A549 (cell line): ENCODE measurements around the gene ELL. TPM values are rescaled to one million over a fixed set of nuclear protein-coding genes. Genes with fewer than 3 reads are reported as not detected.

Experiments
- ATAC-seq, 2 experiments: fragments of 200-7000 bp in 1 of 2; fragments of >200 bp in 1 of 2; cut with Nextera tagmentation in 1 of 2; cut with Tn5 transposase in 1 of 2; 3 replicates each; pipeline versions ENCODE4 v1.8.0 to v1.9.1; 2018 to 2020; ENCODE audit warnings: mild to moderate bottlenecking in 1 of 2, moderate library complexity in 1 of 2
- CTCF ChIA-PET: fragments of 300-600 bp; sonication (Branson Sonifier 250); formaldehyde crosslinking; extraction: SDS; loops from one replicate; lab custom pipeline; 2021; ENCODE audit warnings: antibody characterized with exemption, inconsistent platforms; lab: Yijun Ruan, JAX
- POLR2A ChIA-PET: fragments of 350-600 bp; formaldehyde crosslinking; extraction: SDS; loops from one replicate; lab custom pipeline; 2021; ENCODE audit warnings: antibody characterized with exemption, inconsistent platforms; lab: Yijun Ruan, JAX
- DNase-seq, 2 experiments: peaks; one replicate each; pipeline versions ENCODE4 v3.0.0 to v3.0.0-alpha.2; 2011 to 2016; ENCODE audit warnings: low read depth in 1 of 2, low spot score in 1 of 2
- FAIRE-seq: peaks from 2 replicates; lab custom pipeline; 2011; peaks lifted over from hg19 to GRCh38; lab: Jason Lieb, UNC
- H3K27ac ChIP-seq, 2 experiments: fragments of >200 bp; sonication (Bioruptor Twin); formaldehyde crosslinking; 3 replicates each; pipeline ENCODE4 v1.5.1; 2016 to 2017
- H3K4me1 ChIP-seq: fragments of >200 bp; sonication (Bioruptor Twin); formaldehyde crosslinking; 3 replicates; pipeline ENCODE4 v1.6.1; 2016
- H3K4me2 ChIP-seq: fragments of >200 bp; sonication (Bioruptor Twin); formaldehyde crosslinking; 3 replicates; pipeline ENCODE4 v1.6.1; 2016
- H3K4me3 ChIP-seq: fragments of >200 bp; sonication (Bioruptor Twin); formaldehyde crosslinking; 3 replicates; pipeline ENCODE4 v1.5.1; 2016
- H3K9me3 ChIP-seq: fragments of >200 bp; sonication (Bioruptor Twin); formaldehyde crosslinking; 3 replicates; pipeline ENCODE4 v1.6.1; 2016
- CBX2 ChIP-seq: fragments of 200-600 bp; sonication (generic); IDR thresholded peaks from 2 replicates; pipeline ENCODE4 v1.6.1; 2016; ENCODE audit warnings: low read depth, mild to moderate bottlenecking, borderline replicate concordance
- CHD2 ChIP-seq: fragments of 150-350 bp; IDR thresholded peaks from 2 replicates; pipeline ENCODE4 v1.6.1; 2014; ENCODE audit warnings: low read length; ENCODE audit not compliant: partially characterized antibody
- FOSB ChIP-seq: fragments of 250-450 bp; sonication (Bioruptor Pico); IDR thresholded peaks from 2 replicates; pipeline ENCODE4 v1.5.0; 2020; ENCODE audit warnings: mild to moderate bottlenecking, moderate library complexity
- HEYL ChIP-seq: fragments of 250-450 bp; sonication (Bioruptor Pico); IDR thresholded peaks from 2 replicates; pipeline ENCODE4 v1.8.0; 2021; ENCODE audit warnings: mild to moderate bottlenecking, moderate library complexity
- HOXB13 ChIP-seq: fragments of 250-450 bp; sonication (Bioruptor Pico); IDR thresholded peaks from 2 replicates; pipeline ENCODE4 v1.5.0; 2020; ENCODE audit warnings: low read depth, mild to moderate bottlenecking, moderate library complexity
- KDM1A ChIP-seq: fragments of 200-600 bp; sonication (generic); IDR thresholded peaks from 2 replicates; pipeline ENCODE4 v1.6.1; 2016; ENCODE audit warnings: low read depth, mild to moderate bottlenecking
- MAFK ChIP-seq: fragments of 450-650 bp; IDR thresholded peaks from 2 replicates; pipeline ENCODE4 v1.6.1; 2014; ENCODE audit not compliant: partially characterized antibody
- MYC ChIP-seq: IDR thresholded peaks from 2 replicates; pipeline ENCODE4 v1.6.1; 2012; ENCODE audit warnings: mild to moderate bottlenecking, inconsistent platforms, low read length, improper control_type of control experiment, borderline replicate concordance
- NPAS2 ChIP-seq: fragments of 250-450 bp; sonication (Bioruptor Pico); IDR thresholded peaks from 2 replicates; pipeline ENCODE4 v1.8.0; 2022; ENCODE audit warnings: mild to moderate bottlenecking, moderate library complexity, borderline replicate concordance
- NR3C1 ChIP-seq: fragments of >200 bp; sonication (Bioruptor Twin); formaldehyde crosslinking; IDR thresholded peaks from 3 replicates; pipeline ENCODE4 v1.6.1; 2017
- PHF8 ChIP-seq: fragments of 200-600 bp; sonication (generic); IDR thresholded peaks from 2 replicates; pipeline ENCODE4 v1.6.1; 2016; ENCODE audit warnings: low read depth, mild to moderate bottlenecking, antibody characterized with exemption, moderate library complexity, borderline replicate concordance
- RCOR1 ChIP-seq: fragments of 150-350 bp; IDR thresholded peaks from 2 replicates; pipeline ENCODE4 v1.6.1; 2014; ENCODE audit warnings: antibody characterized with exemption, low read length, low read depth
- RFX5 ChIP-seq: fragments of 450-650 bp; IDR thresholded peaks from 2 replicates; pipeline ENCODE4 v1.7.1; 2014; ENCODE audit warnings: antibody characterized with exemption, mild to moderate bottlenecking, moderate library complexity
- RNF2 ChIP-seq: fragments of 200-600 bp; sonication (generic); IDR thresholded peaks from 2 replicates; pipeline ENCODE4 v1.6.1; 2016; ENCODE audit warnings: low read depth, mild to moderate bottlenecking, antibody characterized with exemption, moderate library complexity, borderline replicate concordance
- TFCP2L1 ChIP-seq: fragments of 250-450 bp; sonication (Bioruptor Pico); IDR thresholded peaks from 2 replicates; pipeline ENCODE4 v1.5.0; 2021; ENCODE audit warnings: mild to moderate bottlenecking
- WGBS: methylation state at CpG from one replicate; pipeline ENCODE4 v1.1.6; 2017; ENCODE audit errors: missing lambda C conversion rate; 5-methylcytosine and 5-hydroxymethylcytosine counted together
- polyA plus RNA-seq, 4 experiments: library from polyadenylated mRNA; depleted of rRNA in 3 of 4; stranded (reverse); fragments of >200 nt; fragmentation: RNase III in 1 of 4; extraction: RNeasy Plus Mini Kit Qiagen cat#74134 plus additional on column Dnase treatment in 1 of 4; gene quantifications; 2 replicates in 3 of 4; 3 replicates in 1 of 4; pipeline ENCODE4 v1.2.3, GENCODE V29; 2011 to 2017
- TF ChIP-seq, protein P1 (sequence below): fragments of 250-450 bp; sonication (Bioruptor Pico); IDR thresholded peaks from 2 replicates; pipeline ENCODE4 v1.5.0; 2021; ENCODE audit warnings: mild to moderate bottlenecking, moderate library complexity, borderline replicate concordance
- TF ChIP-seq, protein P2 (sequence below): fragments of 450-650 bp; IDR thresholded peaks from 2 replicates; pipeline ENCODE4 v1.6.1; 2014; ENCODE audit warnings: antibody characterized with exemption
- TF ChIP-seq, protein P3 (sequence below): IDR thresholded peaks from 2 replicates; pipeline ENCODE4 v1.6.1; 2012
- TF ChIP-seq, protein P4 (sequence below): fragments of 200-600 bp; sonication (generic); IDR thresholded peaks from 2 replicates; pipeline ENCODE4 v1.6.1; 2016; ENCODE audit warnings: antibody characterized with exemption, mild to moderate bottlenecking, moderate library complexity

The ELL gene
- polyA plus RNA-seq, 2 of the 4 experiments (the other 2 are of a cell fraction), result 1.6 to 3.6 TPM

DNA sequence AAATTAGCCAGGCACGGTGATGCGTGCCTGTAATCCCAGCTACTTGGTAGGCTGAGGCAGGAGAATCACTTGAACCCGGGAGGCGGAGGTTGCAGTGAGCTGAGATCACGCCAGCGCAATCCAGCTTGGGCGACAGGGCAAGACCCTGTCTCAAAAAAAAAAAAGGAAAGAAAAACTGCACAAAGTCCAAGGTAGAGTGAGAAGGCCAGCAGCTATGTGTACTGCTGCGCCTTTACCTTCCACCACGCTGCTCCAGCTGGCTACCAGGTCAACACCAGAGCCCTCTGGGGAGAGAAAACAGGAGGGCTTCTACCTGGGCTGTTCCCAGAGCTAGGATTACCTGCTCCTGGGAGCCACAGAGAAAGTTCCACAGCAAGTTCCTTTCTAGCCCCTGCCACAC is 3.2 kb downstream of the ELL start (continued):
- TF ChIP-seq, protein P1, sequence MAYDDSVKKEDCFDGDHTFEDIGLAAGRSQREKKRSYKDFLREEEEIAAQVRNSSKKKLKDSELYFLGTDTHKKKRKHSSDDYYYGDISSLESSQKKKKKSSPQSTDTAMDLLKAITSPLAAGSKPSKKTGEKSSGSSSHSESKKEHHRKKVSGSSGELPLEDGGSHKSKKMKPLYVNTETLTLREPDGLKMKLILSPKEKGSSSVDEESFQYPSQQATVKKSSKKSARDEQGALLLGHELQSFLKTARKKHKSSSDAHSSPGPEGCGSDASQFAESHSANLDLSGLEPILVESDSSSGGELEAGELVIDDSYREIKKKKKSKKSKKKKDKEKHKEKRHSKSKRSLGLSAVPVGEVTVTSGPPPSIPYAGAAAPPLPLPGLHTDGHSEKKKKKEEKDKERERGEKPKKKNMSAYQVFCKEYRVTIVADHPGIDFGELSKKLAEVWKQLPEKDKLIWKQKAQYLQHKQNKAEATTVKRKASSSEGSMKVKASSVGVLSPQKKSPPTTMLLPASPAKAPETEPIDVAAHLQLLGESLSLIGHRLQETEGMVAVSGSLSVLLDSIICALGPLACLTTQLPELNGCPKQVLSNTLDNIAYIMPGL, result no peak
- TF ChIP-seq NPAS2 (CRISPR knock-in tag) (no peak), HOXB13 (no peak), CBX2 (no peak), FOSB (CRISPR knock-in tag) (no peak)
- TF ChIP-seq, all 56 proteins: peak for 0

DNA sequence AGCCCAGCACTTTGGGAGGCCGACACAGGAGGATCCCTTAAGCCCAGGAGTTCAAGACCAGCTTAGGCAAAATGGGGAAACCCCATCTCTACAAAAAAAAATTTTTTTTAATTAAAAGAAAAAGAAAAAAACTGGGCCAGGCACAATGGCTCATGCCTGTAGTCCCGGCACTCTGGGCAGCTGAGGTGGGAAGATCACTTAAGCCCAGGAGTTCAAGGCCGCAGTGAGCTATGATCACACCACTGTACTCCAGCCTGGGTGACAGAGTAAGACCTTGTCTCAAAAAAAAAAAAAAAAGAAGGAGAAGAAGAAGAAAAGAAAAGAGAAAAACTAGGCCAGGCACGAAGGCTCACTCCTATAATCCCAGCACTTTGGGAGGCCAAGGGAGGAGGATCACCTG is 4.3 kb downstream of the ELL start:
- Histone ChIP-seq H3K4me2 (no peak overlapping the region), H3K9me3 (no peaks in the 10 kb centered on the region), H3K27ac (no peak overlapping the region), H3K4me1 (peaks cover 27% of the 10 kb centered on the region), H3K4me3 (no peak overlapping the region)
- no peak for ATAC-seq
- ChIA-PET CTCF (interaction anchor here (1.2 to 3.3 kb wide), 4 partner anchors 29 to 71 kb away, joined by 4 to 19 read pairs (median 14); partner anchors contain the start of gene REX1BD), POLR2A (no interaction called here)
- no peak for DNase-seq
- no peak for TF ChIP-seq RNF2
- TF ChIP-seq, protein P2, sequence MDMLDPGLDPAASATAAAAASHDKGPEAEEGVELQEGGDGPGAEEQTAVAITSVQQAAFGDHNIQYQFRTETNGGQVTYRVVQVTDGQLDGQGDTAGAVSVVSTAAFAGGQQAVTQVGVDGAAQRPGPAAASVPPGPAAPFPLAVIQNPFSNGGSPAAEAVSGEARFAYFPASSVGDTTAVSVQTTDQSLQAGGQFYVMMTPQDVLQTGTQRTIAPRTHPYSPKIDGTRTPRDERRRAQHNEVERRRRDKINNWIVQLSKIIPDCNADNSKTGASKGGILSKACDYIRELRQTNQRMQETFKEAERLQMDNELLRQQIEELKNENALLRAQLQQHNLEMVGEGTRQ, result no peak
- TF ChIP-seq HOXB13, result no peak
- no peak for TF ChIP-seq NR3C1
- no peak for TF ChIP-seq CHD2
- TF ChIP-seq MAFK, result no peak
- no peak for TF ChIP-seq TFCP2L1 (CRISPR knock-in tag)
- TF ChIP-seq KDM1A, result no peak
- TF ChIP-seq MYC, result no peak
- TF ChIP-seq, protein P1, result no peak
- TF ChIP-seq, protein P3, sequence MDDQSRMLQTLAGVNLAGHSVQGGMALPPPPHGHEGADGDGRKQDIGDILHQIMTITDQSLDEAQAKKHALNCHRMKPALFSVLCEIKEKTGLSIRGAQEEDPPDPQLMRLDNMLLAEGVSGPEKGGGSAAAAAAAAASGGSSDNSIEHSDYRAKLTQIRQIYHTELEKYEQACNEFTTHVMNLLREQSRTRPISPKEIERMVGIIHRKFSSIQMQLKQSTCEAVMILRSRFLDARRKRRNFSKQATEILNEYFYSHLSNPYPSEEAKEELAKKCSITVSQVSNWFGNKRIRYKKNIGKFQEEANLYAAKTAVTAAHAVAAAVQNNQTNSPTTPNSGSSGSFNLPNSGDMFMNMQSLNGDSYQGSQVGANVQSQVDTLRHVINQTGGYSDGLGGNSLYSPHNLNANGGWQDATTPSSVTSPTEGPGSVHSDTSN, result no peak
- no peak for TF ChIP-seq RCOR1
- TF ChIP-seq, protein P4, sequence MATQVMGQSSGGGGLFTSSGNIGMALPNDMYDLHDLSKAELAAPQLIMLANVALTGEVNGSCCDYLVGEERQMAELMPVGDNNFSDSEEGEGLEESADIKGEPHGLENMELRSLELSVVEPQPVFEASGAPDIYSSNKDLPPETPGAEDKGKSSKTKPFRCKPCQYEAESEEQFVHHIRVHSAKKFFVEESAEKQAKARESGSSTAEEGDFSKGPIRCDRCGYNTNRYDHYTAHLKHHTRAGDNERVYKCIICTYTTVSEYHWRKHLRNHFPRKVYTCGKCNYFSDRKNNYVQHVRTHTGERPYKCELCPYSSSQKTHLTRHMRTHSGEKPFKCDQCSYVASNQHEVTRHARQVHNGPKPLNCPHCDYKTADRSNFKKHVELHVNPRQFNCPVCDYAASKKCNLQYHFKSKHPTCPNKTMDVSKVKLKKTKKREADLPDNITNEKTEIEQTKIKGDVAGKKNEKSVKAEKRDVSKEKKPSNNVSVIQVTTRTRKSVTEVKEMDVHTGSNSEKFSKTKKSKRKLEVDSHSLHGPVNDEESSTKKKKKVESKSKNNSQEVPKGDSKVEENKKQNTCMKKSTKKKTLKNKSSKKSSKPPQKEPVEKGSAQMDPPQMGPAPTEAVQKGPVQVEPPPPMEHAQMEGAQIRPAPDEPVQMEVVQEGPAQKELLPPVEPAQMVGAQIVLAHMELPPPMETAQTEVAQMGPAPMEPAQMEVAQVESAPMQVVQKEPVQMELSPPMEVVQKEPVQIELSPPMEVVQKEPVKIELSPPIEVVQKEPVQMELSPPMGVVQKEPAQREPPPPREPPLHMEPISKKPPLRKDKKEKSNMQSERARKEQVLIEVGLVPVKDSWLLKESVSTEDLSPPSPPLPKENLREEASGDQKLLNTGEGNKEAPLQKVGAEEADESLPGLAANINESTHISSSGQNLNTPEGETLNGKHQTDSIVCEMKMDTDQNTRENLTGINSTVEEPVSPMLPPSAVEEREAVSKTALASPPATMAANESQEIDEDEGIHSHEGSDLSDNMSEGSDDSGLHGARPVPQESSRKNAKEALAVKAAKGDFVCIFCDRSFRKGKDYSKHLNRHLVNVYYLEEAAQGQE, result no peak
- TF ChIP-seq HEYL (CRISPR knock-in tag), result no peak
- no peak for TF ChIP-seq RFX5
- TF ChIP-seq PHF8, result no peak
- no peak for FAIRE-seq
- WGBS, result 97% methylated on average over 4 of the region's 4 CpGs
